Measurements from ENCODE around the gene AKAP12.

GRCh38 chr6:151335930-151336329 lies 96.2 kb downstream of the AKAP12 start:
- TF ChIP-seq FOXM1 (IDR thresholded peaks at IDR 0.05; ENCODE audit: borderline replicate concordance, low read depth), result no peak
- TF ChIP-seq CEBPB (IDR thresholded peaks at IDR 0.05), result no peak
- no peak for TF ChIP-seq REST (IDR thresholded peaks at IDR 0.05; ENCODE audit: low read depth)
- no peak for TF ChIP-seq MAX (IDR thresholded peaks at IDR 0.05)
- TF ChIP-seq TCF12 (IDR thresholded peaks at IDR 0.05; ENCODE audit: low read depth), result no peak
